Stimulated activated CD4-positive, alpha-beta T cell treated with anti-CD3 and anti-CD28 coated beads, Interleukin-4, amount 100 ng/mL, for 1 hour (primary cell): ENCODE data around the gene PTPRG.

Experiments used
- DNase-seq: peaks from one replicate; pipeline ENCODE4 v3.0.0-alpha.2; 2020

Gene PTPRG

DNA sequence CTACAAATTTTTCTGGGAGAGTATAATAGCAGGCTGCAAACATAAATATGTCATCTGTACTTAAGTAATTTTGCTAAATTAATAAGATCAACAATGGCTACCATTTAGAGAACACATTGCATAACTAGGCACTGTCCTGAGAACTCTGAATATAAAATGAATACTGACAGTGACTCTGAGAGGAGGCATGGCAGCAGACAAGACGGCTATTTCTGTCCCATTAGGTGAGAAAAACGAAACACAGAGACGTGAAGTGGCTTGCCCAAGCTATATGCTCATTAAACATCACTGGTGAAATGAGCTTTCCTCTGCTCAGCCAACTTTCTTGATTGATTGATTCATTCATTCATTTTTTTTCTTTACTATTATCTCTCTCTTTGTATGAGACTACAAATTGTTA lies 384.3 kb downstream of the PTPRG start:
- DNase-seq = no peak

- DNase-seq = no peak
These were observed 385.4 kb downstream of the PTPRG start for GRCh38 chr3:61946570-61947324.

- no peak for DNase-seq
These were observed 386.1 kb downstream of the PTPRG start for GRCh38 chr3:61947456-61947855.

DNA sequence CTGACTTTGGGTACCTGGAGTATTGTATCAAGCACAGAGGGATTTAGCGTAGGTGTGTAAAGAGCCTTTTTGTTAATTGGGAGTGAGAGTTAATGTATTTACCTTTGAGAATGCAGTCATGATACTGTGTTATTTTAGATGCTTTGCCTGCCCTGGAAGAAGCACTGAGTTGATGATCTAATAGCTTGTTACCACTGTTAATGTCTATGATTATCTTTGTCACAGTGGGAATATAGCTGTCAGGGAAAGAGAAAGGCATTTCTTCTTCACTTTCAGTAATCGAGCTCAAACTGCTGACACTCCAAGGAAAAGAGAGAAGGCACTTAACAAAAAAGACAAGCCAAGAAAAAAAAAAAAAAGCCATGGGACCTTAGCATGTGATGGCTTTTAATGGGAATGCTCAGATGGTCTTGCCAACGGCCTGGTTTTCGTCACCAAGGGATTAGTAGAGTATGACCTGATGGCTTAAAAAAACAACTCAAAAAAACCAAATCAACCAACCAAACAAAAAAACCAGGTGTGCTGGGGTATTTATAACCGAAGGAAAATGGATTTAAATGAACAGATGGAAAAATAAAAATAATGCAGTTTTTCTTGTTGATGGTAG lies 387.4 kb downstream of the PTPRG start:
- no peak for DNase-seq

GRCh38 chr3:61954097-61954540 lies 392.7 kb downstream of the PTPRG start:
- no peak for DNase-seq

GRCh38 chr3:61955483-61955882 lies 394.1 kb downstream of the PTPRG start:
- DNase-seq = no peak

DNA sequence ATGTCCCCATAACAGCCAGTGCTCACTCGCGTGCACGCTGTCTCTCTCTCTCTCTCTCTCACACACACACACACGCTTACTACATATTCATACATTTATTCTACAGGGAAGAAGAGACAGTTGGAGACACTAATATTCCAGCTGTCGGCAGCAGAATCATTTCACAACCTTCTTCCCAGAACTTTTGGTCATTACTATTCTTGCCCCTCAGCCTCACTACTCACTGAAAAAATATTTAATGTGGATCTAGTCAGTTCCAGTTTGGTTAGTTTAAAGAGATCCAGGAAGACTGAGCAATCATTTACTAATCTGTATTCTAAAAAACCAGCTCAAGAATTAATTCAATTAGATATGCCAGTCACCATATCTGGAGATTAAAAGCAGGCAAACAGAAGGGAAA lies 394.9 kb downstream of the PTPRG start:
- no peak for DNase-seq

DNA sequence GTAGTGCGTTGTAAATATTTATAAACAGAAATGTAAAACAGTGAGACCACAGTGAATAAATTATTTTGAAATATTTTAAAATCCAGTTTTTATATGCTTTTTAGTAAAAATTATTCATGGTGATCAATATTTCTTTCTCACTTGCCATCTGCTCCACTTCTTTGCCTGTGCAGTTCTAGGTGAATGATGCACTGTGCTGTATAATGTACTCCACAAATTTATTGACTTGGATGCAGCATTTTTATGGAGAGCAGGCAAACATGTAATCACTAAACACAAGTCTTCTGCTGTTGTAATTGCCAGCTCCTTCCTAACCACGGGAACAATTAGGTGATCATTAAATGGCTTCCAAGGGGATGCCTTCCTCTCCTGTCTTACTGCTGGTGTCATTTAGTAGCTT lies 395.9 kb downstream of the PTPRG start:
- no peak for DNase-seq

- no peak for DNase-seq
These were observed 399.6 kb downstream of the PTPRG start for GRCh38 chr3:61960976-61961375.

DNA sequence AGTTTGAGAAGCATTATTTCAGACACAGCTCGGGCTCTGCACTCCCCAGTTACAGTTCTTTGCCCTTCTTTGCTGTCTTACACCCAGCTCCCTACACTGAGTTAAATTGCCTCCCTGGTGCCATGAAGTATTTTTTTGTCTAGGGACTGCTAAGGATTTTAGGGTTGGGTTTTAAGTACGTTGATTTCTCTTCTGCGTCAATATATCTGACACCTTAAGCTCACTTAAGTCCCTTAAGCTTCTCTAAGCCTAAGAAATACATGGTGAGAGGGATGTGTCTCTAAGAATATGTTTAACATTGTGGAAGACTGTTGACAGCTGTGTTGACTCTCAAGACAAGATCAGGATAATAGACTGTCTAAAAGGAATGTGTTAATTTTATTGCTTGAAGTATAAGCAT lies 400.5 kb downstream of the PTPRG start:
- DNase-seq = no peak

- no peak for DNase-seq
These were observed 403.2 kb downstream of the PTPRG start for GRCh38 chr3:61964566-61964965.

DNA sequence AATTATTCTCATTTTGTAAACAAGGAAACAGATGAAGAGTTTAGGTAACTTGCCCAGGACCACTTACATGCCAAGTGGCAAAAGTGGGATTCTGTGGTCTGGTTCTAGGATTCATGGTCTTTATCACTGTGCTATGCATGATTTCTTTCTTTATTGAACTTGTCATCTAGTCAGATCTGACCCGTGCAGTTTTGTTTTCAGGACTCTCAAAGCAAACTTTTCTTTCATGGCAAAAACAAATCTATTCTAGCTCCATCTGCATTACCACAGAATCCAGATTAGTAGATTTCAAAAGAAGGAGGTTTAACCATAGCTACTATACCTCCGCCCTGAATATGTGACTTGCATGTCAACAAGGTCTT lies 404.4 kb downstream of the PTPRG start:
- DNase-seq = no peak

- DNase-seq = no peak
These were observed 404.8 kb downstream of the PTPRG start for GRCh38 chr3:61966200-61966599.

- no peak for DNase-seq
These were observed 405.6 kb downstream of the PTPRG start for GRCh38 chr3:61967019-61967418.

- no peak for DNase-seq
These were observed 406.6 kb downstream of the PTPRG start for GRCh38 chr3:61967937-61968336.

DNA sequence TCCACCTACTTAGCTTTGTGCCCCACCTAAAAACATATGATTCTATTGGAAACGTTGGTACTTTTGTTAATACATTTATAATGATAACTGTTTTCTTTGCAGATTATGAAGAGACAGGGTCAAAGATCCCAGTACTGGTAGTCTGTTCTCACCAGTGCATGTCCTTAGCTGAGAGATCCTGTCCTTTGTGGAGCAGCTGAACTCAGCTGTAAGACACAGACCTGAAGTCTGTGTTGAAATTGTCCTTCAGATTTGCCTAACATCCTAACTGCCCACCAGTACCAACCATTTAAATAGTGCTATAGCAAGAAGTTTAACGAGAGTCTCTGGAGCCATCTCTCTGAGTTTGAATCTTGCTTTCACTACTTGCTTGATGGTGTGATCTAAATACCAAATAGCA lies 413.3 kb downstream of the PTPRG start:
- no peak for DNase-seq

- DNase-seq = no peak
These were observed 413.8 kb downstream of the PTPRG start for GRCh38 chr3:61975199-61975598.

DNA sequence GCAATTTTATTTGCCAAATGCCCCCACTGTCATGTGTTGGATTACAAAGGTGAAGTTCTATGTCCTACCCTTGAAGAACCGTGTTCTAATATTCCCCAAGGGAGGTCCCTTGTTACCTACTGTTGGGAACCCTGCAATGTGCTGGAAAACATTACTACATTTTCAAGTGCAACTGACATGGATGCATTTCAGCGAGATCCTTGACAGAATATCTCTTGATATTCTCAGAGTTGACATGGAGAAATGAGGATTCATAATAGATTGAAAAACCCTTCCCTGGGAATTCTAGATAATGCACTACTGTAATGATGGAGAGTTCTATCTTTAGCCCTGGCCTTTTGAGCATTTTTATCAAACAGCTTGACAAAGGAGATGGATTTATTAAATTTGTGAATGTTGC lies 414.6 kb downstream of the PTPRG start:
- no peak for DNase-seq

DNA sequence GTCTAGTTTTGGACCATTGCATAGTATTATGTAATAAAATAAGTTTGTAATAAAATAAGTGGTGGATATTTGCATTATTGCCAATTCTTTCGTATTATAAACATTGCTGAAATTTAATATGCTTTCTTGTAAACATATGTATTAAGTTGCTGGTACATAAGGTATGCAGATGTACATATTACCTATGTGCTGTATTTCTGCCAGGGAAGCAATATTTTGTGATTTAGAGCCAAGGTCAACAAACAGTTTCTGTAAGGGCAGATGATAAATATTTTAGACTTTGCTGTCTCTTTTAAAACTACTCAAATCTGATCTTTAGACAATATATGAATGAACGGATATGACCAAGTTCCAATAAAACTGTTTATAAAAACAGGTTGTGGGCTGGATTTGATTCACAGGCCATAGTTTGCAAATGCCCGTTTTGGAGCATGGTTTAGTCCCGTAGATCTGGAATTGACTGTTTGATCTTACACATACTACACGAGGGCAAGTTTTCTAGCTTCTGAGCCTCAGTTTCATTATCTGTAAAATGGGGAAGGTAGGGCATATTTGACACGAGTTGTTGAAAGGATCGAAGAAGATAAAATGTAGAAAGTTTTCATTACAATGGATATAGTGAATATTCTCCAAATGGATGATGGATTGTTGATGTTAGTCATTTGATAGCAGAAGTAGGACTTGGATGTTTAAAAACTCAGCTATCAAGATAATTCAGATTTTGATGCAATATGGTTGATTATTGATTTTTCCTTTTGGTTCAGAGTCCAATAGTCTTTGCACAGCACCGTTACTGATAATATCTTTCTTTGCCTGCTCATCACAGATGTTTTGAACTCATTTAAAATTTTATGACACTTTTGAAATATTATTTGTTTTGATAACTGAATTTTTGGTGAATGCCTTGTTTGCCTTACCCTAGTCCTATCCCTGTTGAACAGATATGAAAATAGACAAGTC lies 417.4 kb downstream of the PTPRG start:
- DNase-seq = no peak

DNA sequence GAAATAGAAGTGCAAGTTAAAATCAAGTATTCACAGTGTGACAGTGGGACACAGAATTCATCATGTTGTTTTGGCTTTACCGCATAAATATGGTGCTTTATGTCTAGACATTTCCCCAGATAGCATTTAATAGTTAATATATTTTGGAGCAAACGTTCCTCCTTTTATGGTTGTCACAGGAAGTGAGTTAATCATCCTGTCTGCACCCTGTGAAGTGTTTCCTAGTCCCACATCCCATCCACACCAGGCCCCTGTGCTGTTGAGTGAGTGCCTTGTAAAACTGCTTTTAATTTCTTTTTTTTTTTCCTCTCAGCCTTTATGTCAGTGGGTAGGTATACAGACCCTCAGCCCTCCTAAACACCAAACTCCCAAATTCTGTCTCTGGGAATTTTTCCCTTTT lies 418.3 kb downstream of the PTPRG start:
- no peak for DNase-seq

DNA sequence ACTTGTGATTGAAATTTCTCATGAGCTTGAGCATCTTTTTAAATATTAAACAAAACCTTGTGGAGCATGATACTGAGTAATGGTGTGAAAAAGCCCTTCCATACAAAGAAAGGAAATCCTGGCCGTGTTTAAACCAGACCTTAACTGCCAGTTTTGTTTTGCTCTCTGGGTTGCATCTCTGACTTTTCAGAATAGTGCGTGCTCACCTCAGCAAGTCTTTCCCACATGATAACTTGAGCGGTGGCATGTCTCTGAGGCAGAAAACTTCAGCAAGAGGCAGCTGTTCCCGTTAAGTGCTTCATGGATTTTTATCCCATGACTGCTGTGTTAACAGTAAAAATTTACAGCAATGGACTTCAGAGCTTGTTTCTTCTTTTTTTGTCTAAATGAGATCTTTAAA lies 418.7 kb downstream of the PTPRG start:
- DNase-seq = no peak

DNA sequence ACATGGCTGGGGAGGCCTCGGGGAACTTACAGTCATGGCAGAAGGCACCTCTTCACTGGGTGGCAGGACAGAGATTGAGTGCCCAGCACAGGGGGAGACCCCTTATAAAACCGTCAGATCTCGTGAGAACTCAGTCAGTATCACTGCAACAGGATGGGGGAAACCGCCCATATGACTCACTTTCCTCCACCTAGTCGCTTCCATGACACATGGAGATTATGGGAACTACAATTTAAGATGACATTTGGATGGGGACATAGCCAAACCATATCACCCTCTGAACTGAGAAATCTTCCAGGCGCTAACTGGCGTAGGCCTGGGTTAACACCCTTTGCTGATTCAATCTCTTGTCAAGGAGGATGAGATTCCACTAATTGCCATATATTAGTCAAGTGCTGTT lies 419.7 kb downstream of the PTPRG start:
- DNase-seq = no peak

- no peak for DNase-seq
These were observed 422.1 kb downstream of the PTPRG start for GRCh38 chr3:61983479-61983878.

DNA sequence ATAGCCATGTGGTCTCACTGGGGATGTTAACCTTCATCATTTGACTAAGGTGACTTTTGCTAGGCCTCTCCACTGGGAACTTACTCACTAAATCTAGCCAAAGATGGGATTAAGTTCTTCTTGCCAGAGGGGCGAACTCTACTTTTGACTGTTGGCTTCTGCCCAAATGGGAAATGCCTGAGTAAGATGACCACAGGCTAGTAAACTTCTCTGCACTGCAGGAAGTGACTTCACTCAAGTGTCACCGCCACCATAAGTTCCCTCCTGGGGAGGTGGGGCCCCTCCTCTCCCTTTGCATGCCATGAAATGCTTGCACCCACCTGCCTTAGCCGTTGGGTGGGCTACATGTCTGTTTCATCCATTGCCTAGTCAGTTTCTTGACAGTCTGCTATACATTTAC lies 423.6 kb downstream of the PTPRG start:
- no peak for DNase-seq
